Subcutaneous adipose tissue (tissue), 4 donors: Measurements from ENCODE around the gene RP2. TPM values are rescaled to one million over a fixed set of nuclear protein-coding genes. Genes with fewer than 3 reads are reported as not detected.

ENCODE experiments used
- CTCF ChIP-seq: fragments of 450-650 bp; IDR thresholded peaks from one replicate; pipeline ENCODE4 v1.5.1; 2016; ENCODE audit warnings: low read depth, mild to moderate bottlenecking, control low read depth, antibody characterized with exemption, moderate library complexity
- total RNA-seq, 4 donors: library from RNA; depleted of rRNA; stranded (reverse); fragments of >200 nt; gene quantifications; one replicate each; pipeline ENCODE4 v1.1.0, GENCODE V29; 2016

The RP2 gene
- total RNA-seq, 4 donors from 2014 or later = 8.9 to 21.4 (median 15.5) TPM

- no peak for TF ChIP-seq CTCF
Measured at GRCh38 chrX:46803140-46803539, 33.7 kb upstream of the RP2 start.

GRCh38 chrX:46805270-46805669 lies 31.6 kb upstream of the RP2 start:
- TF ChIP-seq CTCF = no peak

DNA sequence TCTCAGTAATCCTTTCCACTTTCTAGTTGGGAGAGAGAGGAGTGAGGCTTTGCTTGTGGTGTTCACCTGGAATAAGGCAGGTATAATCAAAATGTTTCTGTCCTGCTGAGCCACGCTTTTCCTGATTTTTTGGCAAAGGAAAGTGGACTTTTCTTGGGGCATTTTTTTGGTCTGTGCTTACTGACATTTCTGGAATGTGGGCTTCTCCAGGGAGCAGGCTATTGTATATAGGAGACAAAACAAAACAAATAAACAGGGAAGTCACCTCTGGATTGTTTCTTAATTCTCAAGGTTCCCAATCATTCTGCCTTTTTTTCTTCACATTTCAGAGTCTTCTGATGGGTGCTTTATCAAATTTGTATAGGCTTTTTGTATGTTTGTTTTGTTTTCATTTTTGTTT lies 25.7 kb upstream of the RP2 start:
- no peak for TF ChIP-seq CTCF

- TF ChIP-seq CTCF = no peak
Measured at GRCh38 chrX:46812445-46812844, 24.4 kb upstream of the RP2 start.

DNA sequence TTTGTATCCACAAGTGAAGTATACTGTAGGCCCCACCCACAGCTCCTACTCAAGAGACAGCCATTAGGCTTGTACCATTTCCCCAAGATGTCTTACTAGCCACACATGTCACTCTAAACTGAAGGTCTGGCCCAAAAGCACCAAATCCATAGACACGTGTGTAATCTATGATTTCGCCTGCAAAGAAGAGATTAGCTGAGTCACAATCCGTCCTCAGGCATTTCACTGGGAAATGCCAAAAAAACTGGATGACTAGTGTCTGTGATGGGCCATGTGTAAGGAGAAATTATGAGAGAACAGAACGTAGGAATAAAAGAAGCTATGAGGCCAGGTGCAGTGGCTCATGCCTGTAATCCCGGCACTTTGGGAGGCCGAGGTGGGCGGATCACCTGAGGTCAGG lies 21.9 kb upstream of the RP2 start:
- no peak for TF ChIP-seq CTCF

- TF ChIP-seq CTCF = no peak
Measured at GRCh38 chrX:46819136-46819535, 17.7 kb upstream of the RP2 start.

GRCh38 chrX:46820391-46821100 lies 16.3 kb upstream of the RP2 start:
- no peak for TF ChIP-seq CTCF
